ENCODE results near the gene GLCE. TPM values are rescaled to one million over a fixed set of nuclear protein-coding genes. Genes with fewer than 3 reads are reported as not detected.

Gene GLCE
- total RNA-seq, 1 experiment from 2014 or later, result 7.5 TPM

GRCh38 chr15:69200832-69201745, 40.7 kb downstream of the GLCE start:
- H3K36me3 Mint-ChIP-seq (ENCODE audit: insufficient read depth, unreplicated experiment), result peaks cover 6% of the 10 kb centered on the region
- H3K27ac Mint-ChIP-seq (ENCODE audit: low read depth, unreplicated experiment), result no peak overlapping the region
- intact Hi-C loops (cut with micrococcal nuclease), result no loop called here
- peaks cover 2% of the 10 kb centered on the region for H3K4me1 Mint-ChIP-seq (ENCODE audit: insufficient read depth, unreplicated experiment)
- BruUV-seq (replicated peaks), result no TSS peak
- POLR2A ChIA-PET, result no interaction called here
- no peak overlapping the region for H3K4me3 Mint-ChIP-seq (ENCODE audit: unreplicated experiment)
- no peaks in the 10 kb centered on the region for H3K9me3 Mint-ChIP-seq (ENCODE audit: unreplicated experiment)
- no peak for TF ChIP-seq CTCF (IDR thresholded peaks at IDR 0.05; ENCODE audit: unreplicated experiment)
- CTCF ChIA-PET, result interaction anchor here (1.0 kb wide), 1 partner anchor 11 kb away, joined by 3 read pairs; no protein-coding TSS in a partner anchor
- DNase-seq (ENCODE audit: unreplicated experiment), result no peak
- no peaks in the 10 kb centered on the region for H3K27me3 Mint-ChIP-seq (ENCODE audit: insufficient read depth, unreplicated experiment)

- POLR2A ChIA-PET, result interaction anchor here (0.9 kb wide), 1 partner anchor 15 kb away, joined by 4 read pairs; no protein-coding TSS in a partner anchor
- Mint-ChIP-seq H3K9me3 (ENCODE audit: unreplicated experiment) (no peaks in the 10 kb centered on the region), H3K4me1 (ENCODE audit: insufficient read depth, unreplicated experiment) (no peaks in the 10 kb centered on the region), H3K27ac (ENCODE audit: low read depth, unreplicated experiment) (no peak overlapping the region), H3K36me3 (ENCODE audit: insufficient read depth, unreplicated experiment) (no peaks in the 10 kb centered on the region), H3K27me3 (ENCODE audit: insufficient read depth, unreplicated experiment) (no peaks in the 10 kb centered on the region), H3K4me3 (ENCODE audit: unreplicated experiment) (no peak overlapping the region)
- no peak for DNase-seq (ENCODE audit: unreplicated experiment)
- TF ChIP-seq CTCF (IDR thresholded peaks at IDR 0.05; ENCODE audit: unreplicated experiment), result no peak
- CTCF ChIA-PET, result no interaction called here
- no TSS peak for BruUV-seq (replicated peaks)
- intact Hi-C loops (cut with micrococcal nuclease), result no loop called here
These were observed 45.6 kb downstream of the GLCE start for GRCh38 chr15:69206079-69206478.

GRCh38 chr15:69209661-69210060, 49.2 kb downstream of the GLCE start:
- DNase-seq (ENCODE audit: unreplicated experiment), result no peak
- ChIA-PET POLR2A (interaction anchor here (0.6 to 1.6 kb wide), 3 partner anchors 22 to 90 kb away, joined by 3 to 6 read pairs (median 3); partner anchors contain the start of gene GLCE), CTCF (interaction anchor here (1.0 kb wide), 1 partner anchor 184 kb away, joined by 3 read pairs; no protein-coding TSS in a partner anchor)
- Mint-ChIP-seq H3K4me1 (ENCODE audit: insufficient read depth, unreplicated experiment) (no peaks in the 10 kb centered on the region), H3K36me3 (ENCODE audit: insufficient read depth, unreplicated experiment) (no peaks in the 10 kb centered on the region), H3K9me3 (ENCODE audit: unreplicated experiment) (no peaks in the 10 kb centered on the region), H3K27me3 (ENCODE audit: insufficient read depth, unreplicated experiment) (no peaks in the 10 kb centered on the region), H3K4me3 (ENCODE audit: unreplicated experiment) (no peak overlapping the region), H3K27ac (ENCODE audit: low read depth, unreplicated experiment) (no peak overlapping the region)
- intact Hi-C loops (cut with micrococcal nuclease), result no loop called here
- TF ChIP-seq CTCF (IDR thresholded peaks at IDR 0.05; ENCODE audit: unreplicated experiment), result no peak
- BruUV-seq (replicated peaks), result no TSS peak

GRCh38 chr15:69210574-69210973, 50.1 kb downstream of the GLCE start:
- Mint-ChIP-seq H3K4me1 (ENCODE audit: insufficient read depth, unreplicated experiment) (peaks cover under 1% of the 10 kb centered on the region), H3K27ac (ENCODE audit: low read depth, unreplicated experiment) (no peak overlapping the region), H3K27me3 (ENCODE audit: insufficient read depth, unreplicated experiment) (no peaks in the 10 kb centered on the region), H3K36me3 (ENCODE audit: insufficient read depth, unreplicated experiment) (no peaks in the 10 kb centered on the region), H3K4me3 (ENCODE audit: unreplicated experiment) (no peak overlapping the region), H3K9me3 (ENCODE audit: unreplicated experiment) (no peaks in the 10 kb centered on the region)
- ChIA-PET CTCF (interaction anchor here (0.9 kb wide), 1 partner anchor 153 kb away, joined by 3 read pairs; no protein-coding TSS in a partner anchor), POLR2A (interaction anchor here (1.4 to 1.6 kb wide), 2 partner anchors 50 to 89 kb away, joined by 3 to 6 read pairs; partner anchors contain the start of gene GLCE)
- no peak for TF ChIP-seq CTCF (IDR thresholded peaks at IDR 0.05; ENCODE audit: unreplicated experiment)
- intact Hi-C loops (cut with micrococcal nuclease), result no loop called here
- BruUV-seq (replicated peaks), result no TSS peak
- DNase-seq (ENCODE audit: unreplicated experiment), result no peak

Data from MCF 10A (cell line).